HG02943 (cell line): ENCODE results near the gene TRPM8.

Experiments
- ATAC-seq: cut with Tn5 transposase; IDR thresholded peaks from one replicate; pipeline ENCODE4 v1.9.1; 2021; ENCODE audit warnings: mild to moderate bottlenecking, low read depth, moderate library complexity; ENCODE audit not compliant: unreplicated experiment

TRPM8 gene

GRCh38 chr2:233996461-233996860 lies 79.3 kb downstream of the TRPM8 start:
- no peak for ATAC-seq

- no peak for ATAC-seq
Observed at GRCh38 chr2:233997707-233998106, 80.5 kb downstream of the TRPM8 start.

- ATAC-seq, result no peak
Observed at GRCh38 chr2:233999182-233999581, 82.0 kb downstream of the TRPM8 start.

- ATAC-seq, result no peak
Observed at GRCh38 chr2:234001380-234002160, 84.4 kb downstream of the TRPM8 start.

GRCh38 chr2:234002281-234002680 lies 85.1 kb downstream of the TRPM8 start:
- no peak for ATAC-seq

GRCh38 chr2:234003972-234004617 lies 86.9 kb downstream of the TRPM8 start:
- ATAC-seq, result no peak

GRCh38 chr2:234005126-234005525 lies 88.0 kb downstream of the TRPM8 start:
- no peak for ATAC-seq

GRCh38 chr2:234006501-234006900 lies 89.3 kb downstream of the TRPM8 start:
- ATAC-seq, result no peak

- no peak for ATAC-seq
Observed at GRCh38 chr2:234014427-234014826, 97.3 kb downstream of the TRPM8 start.

- ATAC-seq, result no peak
Observed at GRCh38 chr2:234015861-234016260, 98.7 kb downstream of the TRPM8 start.

GRCh38 chr2:234019896-234020295 lies 102.7 kb downstream of the TRPM8 start:
- no peak for ATAC-seq

GRCh38 chr2:234020332-234020731 lies 103.2 kb downstream of the TRPM8 start:
- no peak for ATAC-seq

- ATAC-seq, result no peak
Observed at GRCh38 chr2:234022424-234022823, 105.3 kb downstream of the TRPM8 start.

- ATAC-seq, result no peak
Observed at GRCh38 chr2:234024304-234024703, 107.1 kb downstream of the TRPM8 start.

GRCh38 chr2:234025466-234025865 lies 108.3 kb downstream of the TRPM8 start:
- no peak for ATAC-seq

- ATAC-seq, result no peak
Observed at GRCh38 chr2:234025891-234026401, 108.8 kb downstream of the TRPM8 start.

GRCh38 chr2:234026693-234027254 lies 109.6 kb downstream of the TRPM8 start:
- ATAC-seq, result no peak

- no peak for ATAC-seq
Observed at GRCh38 chr2:234027641-234028040, 110.5 kb downstream of the TRPM8 start.

- no peak for ATAC-seq
Observed at GRCh38 chr2:234029150-234029733, 112.1 kb downstream of the TRPM8 start.

- ATAC-seq, result no peak
Observed at GRCh38 chr2:234031207-234031606, 114.0 kb downstream of the TRPM8 start.

GRCh38 chr2:234032279-234032856 lies 115.2 kb downstream of the TRPM8 start:
- ATAC-seq, result no peak
